Glomerular visceral epithelial cell (primary cell): ENCODE data around the gene OR51T1.

ENCODE experiments used
- DNase-seq: peaks from one replicate; pipeline ENCODE4 v3.0.0-alpha.2; 2016; ENCODE audit errors: extremely low spot score

Gene OR51T1

DNA sequence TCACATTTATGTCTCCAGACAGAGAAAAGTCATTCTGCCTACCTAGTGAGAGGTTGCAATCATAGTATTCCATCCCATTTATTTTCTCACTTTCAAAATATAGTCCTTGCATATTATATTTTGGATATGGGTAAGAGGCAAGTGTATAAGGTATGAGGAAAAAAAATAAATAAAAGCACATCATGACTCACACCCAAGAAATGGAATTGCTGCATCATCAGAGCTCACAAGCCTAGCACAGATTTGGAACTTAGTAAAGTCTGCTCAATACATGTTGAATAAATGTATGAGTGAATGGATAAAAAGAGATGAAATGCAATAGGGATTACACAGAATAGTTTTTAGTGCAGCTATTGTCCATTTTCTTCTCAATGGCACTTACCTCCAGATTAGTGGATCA lies 44.9 kb downstream of the OR51T1 start:
- no peak for DNase-seq
